Ectodermal cell (in vitro differentiated cells): ENCODE measurements around the gene PALLD.

Experiments used
- H3K27ac ChIP-seq: 2 replicates; pipeline ENCODE4 v1.7.0; 2013; ENCODE audit warnings: mild to moderate bottlenecking, low read depth, low read length; ENCODE audit not compliant: insufficient read depth, poor library complexity, severe bottlenecking
- H3K27me3 ChIP-seq: 2 replicates; pipeline ENCODE4 v1.7.0; 2013; ENCODE audit warnings: mild to moderate bottlenecking, low read length; ENCODE audit not compliant: insufficient read depth, control insufficient read depth, poor library complexity, severe bottlenecking
- H3K36me3 ChIP-seq: one replicate; pipeline ENCODE4 v1.7.0; 2013; ENCODE audit warnings: low read length; ENCODE audit not compliant: control insufficient read depth, insufficient read depth
- H3K4me1 ChIP-seq: one replicate; pipeline ENCODE4 v1.7.0; 2013; ENCODE audit warnings: low read length; ENCODE audit not compliant: control insufficient read depth, insufficient read depth
- H3K4me3 ChIP-seq: 2 replicates; pipeline ENCODE4 v1.7.0; 2013; ENCODE audit warnings: low read depth, low read length, control low read depth; ENCODE audit not compliant: insufficient read depth
- H3K9me3 ChIP-seq: 2 replicates; pipeline ENCODE4 v1.7.0; 2013; ENCODE audit warnings: mild to moderate bottlenecking, low read length, moderate library complexity; ENCODE audit not compliant: control insufficient read depth
- WGBS, 2 experiments: methylation state at CpG; one replicate each; pipeline ENCODE4 v1.1.7; 2013; ENCODE audit warnings: missing lambda C conversion rate in 2 of 2; 5-methylcytosine and 5-hydroxymethylcytosine counted together

Gene PALLD

GRCh38 chr4:168637872-168638756 is 141.3 kb downstream of the PALLD start:
- 95 to 96% methylated on average over 5 of the region's 5 CpGs for WGBS, 2 experiments
- H3K4me1 ChIP-seq, result peaks cover 18% of the 10 kb centered on the region
- H3K36me3 ChIP-seq, result no peaks in the 10 kb centered on the region
- H3K27me3 ChIP-seq, result no peaks in the 10 kb centered on the region
- no peaks in the 10 kb centered on the region for H3K9me3 ChIP-seq
- no peak overlapping the region for H3K4me3 ChIP-seq
- H3K27ac ChIP-seq, result no peak overlapping the region

- WGBS, 2 experiments, result 92 to 97% methylated on average over 8 of the region's 8 CpGs
- no peaks in the 10 kb centered on the region for H3K9me3 ChIP-seq
- H3K4me1 ChIP-seq, result peaks cover 7% of the 10 kb centered on the region
- H3K36me3 ChIP-seq, result no peaks in the 10 kb centered on the region
- H3K27ac ChIP-seq, result no peak overlapping the region
- no peak overlapping the region for H3K4me3 ChIP-seq
- H3K27me3 ChIP-seq, result no peaks in the 10 kb centered on the region
These were observed 143.1 kb downstream of the PALLD start for GRCh38 chr4:168639914-168640313.

- Histone ChIP-seq H3K4me3 (no peak overlapping the region), H3K36me3 (no peaks in the 10 kb centered on the region), H3K27me3 (no peaks in the 10 kb centered on the region), H3K9me3 (no peaks in the 10 kb centered on the region), H3K4me1 (peaks cover 4% of the 10 kb centered on the region), H3K27ac (no peak overlapping the region)
- WGBS, 2 experiments, result 95 to 96% methylated on average over 3 of the region's 3 CpGs
These were observed 144.9 kb downstream of the PALLD start for GRCh38 chr4:168641811-168642140.

GRCh38 chr4:168642591-168642990 is 145.7 kb downstream of the PALLD start:
- Histone ChIP-seq H3K36me3 (no peaks in the 10 kb centered on the region), H3K4me1 (peaks cover 4% of the 10 kb centered on the region), H3K4me3 (no peak overlapping the region), H3K9me3 (no peaks in the 10 kb centered on the region), H3K27me3 (no peaks in the 10 kb centered on the region), H3K27ac (no peak overlapping the region)
- WGBS, 2 experiments, result 91 to 93% methylated on average over 5 of the region's 5 CpGs

- Histone ChIP-seq H3K9me3 (no peaks in the 10 kb centered on the region), H3K4me1 (peaks cover 10% of the 10 kb centered on the region), H3K27ac (peak overlapping the region; percentile 9), H3K27me3 (no peaks in the 10 kb centered on the region), H3K4me3 (no peak overlapping the region), H3K36me3 (no peaks in the 10 kb centered on the region)
- WGBS, 2 experiments, result 98% methylated on average over 5 of the region's 5 CpGs
These were observed 146.4 kb downstream of the PALLD start for GRCh38 chr4:168643111-168643795.

GRCh38 chr4:168643796-168644159 is 146.9 kb downstream of the PALLD start:
- H3K36me3 ChIP-seq, result no peaks in the 10 kb centered on the region
- no peak overlapping the region for H3K4me3 ChIP-seq
- WGBS, 2 experiments, result 91 to 96% methylated on average over 3 of the region's 3 CpGs
- peaks cover 10% of the 10 kb centered on the region for H3K4me1 ChIP-seq
- H3K27ac ChIP-seq, result no peak overlapping the region
- H3K9me3 ChIP-seq, result no peaks in the 10 kb centered on the region
- H3K27me3 ChIP-seq, result no peaks in the 10 kb centered on the region

- no peak overlapping the region for H3K4me3 ChIP-seq
- no peak overlapping the region for H3K27ac ChIP-seq
- no peaks in the 10 kb centered on the region for H3K9me3 ChIP-seq
- peaks cover 14% of the 10 kb centered on the region for H3K4me1 ChIP-seq
- H3K27me3 ChIP-seq, result no peaks in the 10 kb centered on the region
- 88 to 96% methylated on average over 7 of the region's 7 CpGs for WGBS, 2 experiments
- no peaks in the 10 kb centered on the region for H3K36me3 ChIP-seq
These were observed 149.3 kb downstream of the PALLD start for GRCh38 chr4:168646001-168646768.

- Histone ChIP-seq H3K4me3 (no peak overlapping the region), H3K27ac (no peak overlapping the region), H3K27me3 (no peaks in the 10 kb centered on the region), H3K4me1 (peaks cover 18% of the 10 kb centered on the region), H3K36me3 (no peaks in the 10 kb centered on the region), H3K9me3 (no peaks in the 10 kb centered on the region)
- 76 to 85% methylated on average over 8 of the region's 8 CpGs for WGBS, 2 experiments
These were observed 151.0 kb downstream of the PALLD start for GRCh38 chr4:168647646-168648375.

GRCh38 chr4:168648494-168648893 is 151.6 kb downstream of the PALLD start:
- H3K9me3 ChIP-seq, result no peaks in the 10 kb centered on the region
- WGBS, 2 experiments, result 62 to 64% methylated on average over 3 of the region's 3 CpGs
- H3K4me1 ChIP-seq, result peaks cover 18% of the 10 kb centered on the region
- no peak overlapping the region for H3K27ac ChIP-seq
- H3K4me3 ChIP-seq, result no peak overlapping the region
- H3K27me3 ChIP-seq, result no peaks in the 10 kb centered on the region
- H3K36me3 ChIP-seq, result no peaks in the 10 kb centered on the region
